WTC11 (cell line): Measurements from ENCODE around the gene TPRX1.

ENCODE experiments used
- CREM ChIP-seq: sonication (generic); formaldehyde crosslinking; IDR thresholded peaks from 2 replicates; pipeline ENCODE4 v1.8.1; 2022; ENCODE audit warnings: mild to moderate bottlenecking, missing genetic modification reagents, moderate library complexity
- CTCF ChIP-seq: fragments of 200-600 bp; IDR thresholded peaks from 2 replicates; pipeline ENCODE4 v1.8.0; 2022; ENCODE audit warnings: antibody characterized with exemption
- ESRRA ChIP-seq: sonication (generic); formaldehyde crosslinking; IDR thresholded peaks from 2 replicates; pipeline ENCODE4 v1.8.1; 2022; ENCODE audit warnings: mild to moderate bottlenecking, missing genetic modification reagents, borderline replicate concordance
- FOXJ3 ChIP-seq: sonication (generic); formaldehyde crosslinking; IDR thresholded peaks from 2 replicates; pipeline ENCODE4 v1.9.0; 2021; ENCODE audit warnings: missing genetic modification reagents, mild to moderate bottlenecking, borderline replicate concordance
- FOXK1 ChIP-seq: sonication (generic); formaldehyde crosslinking; IDR thresholded peaks from 2 replicates; pipeline ENCODE4 v1.8.0; 2022; ENCODE audit warnings: mild to moderate bottlenecking, moderate library complexity, missing genetic modification reagents
- NFE2L1 ChIP-seq: sonication (generic); formaldehyde crosslinking; IDR thresholded peaks from 2 replicates; pipeline ENCODE4 v1.8.1; 2023; ENCODE audit warnings: missing genetic modification reagents
- NR2C2 ChIP-seq: sonication (generic); formaldehyde crosslinking; IDR thresholded peaks from 2 replicates; pipeline ENCODE4 v1.8.0; 2022; ENCODE audit warnings: mild to moderate bottlenecking, missing genetic modification reagents
- PREB ChIP-seq: sonication (generic); formaldehyde crosslinking; IDR thresholded peaks from 2 replicates; pipeline ENCODE4 v1.8.1; 2022; ENCODE audit warnings: mild to moderate bottlenecking, missing genetic modification reagents, moderate library complexity, borderline replicate concordance
- TEAD1 ChIP-seq: sonication (generic); formaldehyde crosslinking; IDR thresholded peaks from 2 replicates; pipeline ENCODE4 v1.8.0; 2022; ENCODE audit warnings: mild to moderate bottlenecking, missing genetic modification reagents
- ZMAT4 ChIP-seq: fragments of 250-450 bp; sonication (Bioruptor Pico); IDR thresholded peaks from 2 replicates; pipeline ENCODE4 v1.9.0; 2021; ENCODE audit warnings: mild to moderate bottlenecking
- ZNF121 ChIP-seq: sonication (generic); formaldehyde crosslinking; IDR thresholded peaks from 2 replicates; pipeline ENCODE4 v1.8.0; 2023; ENCODE audit warnings: missing genetic modification reagents

GRCh38 chr19:47842941-47843340 lies 38.6 kb upstream of the TPRX1 start:
- no peak for TF ChIP-seq NFE2L1 (CRISPR knock-in tag)
- no peak for TF ChIP-seq NR2C2
- TF ChIP-seq CTCF: no peak
- TF ChIP-seq ZMAT4: no peak
- no peak for TF ChIP-seq FOXJ3 (CRISPR knock-in tag)
- no peak for TF ChIP-seq TEAD1 (CRISPR knock-in tag)
- no peak for TF ChIP-seq PREB (CRISPR knock-in tag)
- no peak for TF ChIP-seq FOXK1
- no peak for TF ChIP-seq ESRRA (CRISPR knock-in tag)
- no peak for TF ChIP-seq CREM (CRISPR knock-in tag)
- no peak for TF ChIP-seq ZNF121 (CRISPR knock-in tag)
